Hepatocyte (in vitro differentiated cells): ENCODE results near the gene TANC1. TPM values are rescaled to one million over a fixed set of nuclear protein-coding genes. Genes with fewer than 3 reads are reported as not detected.

ENCODE experiments used
- DNase-seq: peaks from one replicate; pipeline ENCODE4 v3.0.0-alpha.2; 2016; ENCODE audit warnings: low spot score
- H2AFZ ChIP-seq: fragments of 200-600 bp; sonication (generic); 2 replicates; pipeline ENCODE4 v1.6.0; 2016; ENCODE audit warnings: antibody characterized with exemption, mild to moderate bottlenecking
- H3K27ac ChIP-seq: fragments of 200-600 bp; sonication (generic); 2 replicates; pipeline ENCODE4 v1.5.1; 2016; ENCODE audit warnings: mild to moderate bottlenecking
- H3K27me3 ChIP-seq: fragments of 200-600 bp; sonication (generic); 2 replicates; pipeline ENCODE4 v1.6.1; 2016
- H3K36me3 ChIP-seq: fragments of 200-600 bp; sonication (generic); replicated peaks from 2 replicates; pipeline ENCODE4 v1.5.1; 2016; ENCODE audit warnings: low read depth; ENCODE audit not compliant: insufficient read depth
- H3K4me1 ChIP-seq: fragments of 200-600 bp; sonication (generic); 2 replicates; pipeline ENCODE4 v1.5.1; 2016; ENCODE audit warnings: mild to moderate bottlenecking, moderate library complexity; ENCODE audit not compliant: insufficient read depth
- H3K4me2 ChIP-seq: fragments of 200-600 bp; sonication (generic); 2 replicates; pipeline ENCODE4 v1.6.0; 2016
- H3K4me3 ChIP-seq: fragments of 200-600 bp; sonication (generic); 2 replicates; pipeline ENCODE4 v1.5.1; 2016; ENCODE audit warnings: mild to moderate bottlenecking
- H3K79me2 ChIP-seq: fragments of 200-600 bp; sonication (generic); 2 replicates; pipeline ENCODE4 v1.6.0; 2017; ENCODE audit warnings: mild to moderate bottlenecking
- H3K9me2 ChIP-seq: fragments of 200-600 bp; sonication (generic); replicated peaks from 2 replicates; pipeline ENCODE4 v1.6.0; 2017; ENCODE audit warnings: mild to moderate bottlenecking; ENCODE audit not compliant: insufficient read depth
- H3K9me3 ChIP-seq: fragments of 200-600 bp; sonication (generic); 2 replicates; pipeline ENCODE4 v1.5.1; 2016; ENCODE audit warnings: low read depth, mild to moderate bottlenecking
- H4K20me1 ChIP-seq: fragments of 200-600 bp; sonication (generic); 2 replicates; pipeline ENCODE4 v1.6.0; 2016; ENCODE audit warnings: mild to moderate bottlenecking; ENCODE audit not compliant: insufficient read depth, poor library complexity, severe bottlenecking
- EZH2 ChIP-seq: fragments of 200-600 bp; sonication (generic); IDR thresholded peaks from 2 replicates; pipeline ENCODE4 v1.6.1; 2016; ENCODE audit warnings: antibody characterized with exemption, mild to moderate bottlenecking, borderline replicate concordance
- EZH2phosphoT487 ChIP-seq: fragments of 200-600 bp; sonication (generic); IDR thresholded peaks from one replicate; pipeline ENCODE4 v1.6.1; 2018; ENCODE audit warnings: antibody characterized with exemption, mild to moderate bottlenecking, low read depth, moderate library complexity; ENCODE audit not compliant: unreplicated experiment, severe bottlenecking
- WGBS: methylation state at CpG from one replicate; pipeline ENCODE4 v1.1.6; 2016; ENCODE audit warnings: low lambda C conversion rate; ENCODE audit errors: missing lambda C conversion rate; 5-methylcytosine and 5-hydroxymethylcytosine counted together
- polyA plus RNA-seq: library from polyadenylated mRNA; unstranded; fragments of >200 nt; fragmentation: Nextera tagmentation; extraction: Ambion mirVana; gene quantifications from 2 replicates; pipeline ENCODE4 v1.2.1, GENCODE V29; 2016
- total RNA-seq: library from RNA; depleted of rRNA; stranded (reverse); fragments of >200 nt; gene quantifications from 2 replicates; pipeline ENCODE4 v1.2.3, GENCODE V29; 2014
- TF ChIP-seq, protein P1 (sequence below): fragments of 200-600 bp; sonication (generic); IDR thresholded peaks from 2 replicates; pipeline ENCODE4 v1.5.1; 2016; ENCODE audit warnings: antibody characterized with exemption, mild to moderate bottlenecking; ENCODE audit not compliant: poor library complexity

The TANC1 gene
- total and polyA plus RNA-seq, 2 experiments from 2014 or later = 8.3 to 18.5 TPM

DNA sequence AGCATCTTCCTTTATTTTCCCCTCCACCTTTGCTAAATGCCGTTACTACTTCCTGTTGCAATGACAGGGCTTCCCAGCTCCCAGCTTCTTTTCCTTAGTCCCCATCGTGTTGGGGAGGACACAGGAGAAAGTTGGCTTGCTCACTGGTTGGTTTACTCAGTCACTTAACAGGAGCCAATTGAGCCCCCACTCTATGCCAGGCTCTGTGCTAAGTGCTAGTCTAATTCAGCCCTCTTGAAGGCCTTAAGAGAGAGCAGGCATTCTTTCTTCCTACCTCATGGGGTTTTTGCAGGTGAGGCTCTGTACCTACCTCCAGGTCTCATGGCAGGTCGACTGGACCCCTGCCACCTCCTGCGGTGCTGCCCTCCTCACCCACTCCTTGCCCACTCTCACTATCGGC is 20.1 kb downstream of the TANC1 start:
- no peak for DNase-seq
- H3K36me3 ChIP-seq = no peaks in the 10 kb centered on the region
- H3K4me3 ChIP-seq = no peak overlapping the region
- H3K4me2 ChIP-seq = no peak overlapping the region
- no peaks in the 10 kb centered on the region for H3K27me3 ChIP-seq
- peaks cover 98% of the 10 kb centered on the region for H3K79me2 ChIP-seq
- WGBS = 82% methylated on average over 5 of the region's 5 CpGs
- H3K4me1 ChIP-seq = peaks cover 12% of the 10 kb centered on the region
- H4K20me1 ChIP-seq = peaks cover 67% of the 10 kb centered on the region
- H3K27ac ChIP-seq = no peak overlapping the region
- H2AFZ ChIP-seq = no peak overlapping the region
- TF ChIP-seq, protein P1, sequence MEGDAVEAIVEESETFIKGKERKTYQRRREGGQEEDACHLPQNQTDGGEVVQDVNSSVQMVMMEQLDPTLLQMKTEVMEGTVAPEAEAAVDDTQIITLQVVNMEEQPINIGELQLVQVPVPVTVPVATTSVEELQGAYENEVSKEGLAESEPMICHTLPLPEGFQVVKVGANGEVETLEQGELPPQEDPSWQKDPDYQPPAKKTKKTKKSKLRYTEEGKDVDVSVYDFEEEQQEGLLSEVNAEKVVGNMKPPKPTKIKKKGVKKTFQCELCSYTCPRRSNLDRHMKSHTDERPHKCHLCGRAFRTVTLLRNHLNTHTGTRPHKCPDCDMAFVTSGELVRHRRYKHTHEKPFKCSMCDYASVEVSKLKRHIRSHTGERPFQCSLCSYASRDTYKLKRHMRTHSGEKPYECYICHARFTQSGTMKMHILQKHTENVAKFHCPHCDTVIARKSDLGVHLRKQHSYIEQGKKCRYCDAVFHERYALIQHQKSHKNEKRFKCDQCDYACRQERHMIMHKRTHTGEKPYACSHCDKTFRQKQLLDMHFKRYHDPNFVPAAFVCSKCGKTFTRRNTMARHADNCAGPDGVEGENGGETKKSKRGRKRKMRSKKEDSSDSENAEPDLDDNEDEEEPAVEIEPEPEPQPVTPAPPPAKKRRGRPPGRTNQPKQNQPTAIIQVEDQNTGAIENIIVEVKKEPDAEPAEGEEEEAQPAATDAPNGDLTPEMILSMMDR = no peak
- TF ChIP-seq EZH2phosphoT487 (no peak), EZH2 (no peak)
- no peaks in the 10 kb centered on the region for H3K9me3 ChIP-seq
- H3K9me2 ChIP-seq = no peaks in the 10 kb centered on the region

DNA sequence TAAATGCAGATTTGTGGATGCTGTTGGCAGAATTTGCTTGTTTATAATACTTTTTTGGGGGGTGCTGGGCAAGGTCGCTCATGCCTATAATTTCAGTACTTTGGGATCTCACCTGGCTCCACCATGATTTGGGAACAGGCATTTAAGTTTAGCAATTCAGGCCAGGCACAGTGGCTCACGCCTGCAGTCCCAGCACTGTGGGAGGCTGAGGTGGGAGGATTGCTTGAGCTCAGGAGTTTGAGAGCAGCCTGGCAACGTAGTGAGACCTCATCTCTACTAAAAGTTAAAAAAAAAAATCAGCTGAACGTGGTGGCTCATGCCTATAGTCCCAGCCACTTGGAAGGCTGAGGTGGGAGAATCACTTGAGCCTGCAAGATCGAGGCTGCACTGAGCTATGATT is 20.7 kb downstream of the TANC1 start:
- H3K4me3 ChIP-seq = no peak overlapping the region
- no peak for TF ChIP-seq EZH2
- TF ChIP-seq, protein P1 = no peak
- no peak for TF ChIP-seq EZH2phosphoT487
- DNase-seq = no peak
- H3K36me3 ChIP-seq = no peaks in the 10 kb centered on the region
- H3K4me2 ChIP-seq = no peak overlapping the region
- H3K27ac ChIP-seq = no peak overlapping the region
- 89% methylated on average over 5 of the region's 5 CpGs for WGBS
- H3K79me2 ChIP-seq = peaks cover 98% of the 10 kb centered on the region
- H3K9me3 ChIP-seq = no peaks in the 10 kb centered on the region
- H3K4me1 ChIP-seq = peaks cover 17% of the 10 kb centered on the region
- peaks cover 71% of the 10 kb centered on the region for H4K20me1 ChIP-seq
- no peak overlapping the region for H2AFZ ChIP-seq
- H3K9me2 ChIP-seq = no peaks in the 10 kb centered on the region
- H3K27me3 ChIP-seq = no peaks in the 10 kb centered on the region

DNA sequence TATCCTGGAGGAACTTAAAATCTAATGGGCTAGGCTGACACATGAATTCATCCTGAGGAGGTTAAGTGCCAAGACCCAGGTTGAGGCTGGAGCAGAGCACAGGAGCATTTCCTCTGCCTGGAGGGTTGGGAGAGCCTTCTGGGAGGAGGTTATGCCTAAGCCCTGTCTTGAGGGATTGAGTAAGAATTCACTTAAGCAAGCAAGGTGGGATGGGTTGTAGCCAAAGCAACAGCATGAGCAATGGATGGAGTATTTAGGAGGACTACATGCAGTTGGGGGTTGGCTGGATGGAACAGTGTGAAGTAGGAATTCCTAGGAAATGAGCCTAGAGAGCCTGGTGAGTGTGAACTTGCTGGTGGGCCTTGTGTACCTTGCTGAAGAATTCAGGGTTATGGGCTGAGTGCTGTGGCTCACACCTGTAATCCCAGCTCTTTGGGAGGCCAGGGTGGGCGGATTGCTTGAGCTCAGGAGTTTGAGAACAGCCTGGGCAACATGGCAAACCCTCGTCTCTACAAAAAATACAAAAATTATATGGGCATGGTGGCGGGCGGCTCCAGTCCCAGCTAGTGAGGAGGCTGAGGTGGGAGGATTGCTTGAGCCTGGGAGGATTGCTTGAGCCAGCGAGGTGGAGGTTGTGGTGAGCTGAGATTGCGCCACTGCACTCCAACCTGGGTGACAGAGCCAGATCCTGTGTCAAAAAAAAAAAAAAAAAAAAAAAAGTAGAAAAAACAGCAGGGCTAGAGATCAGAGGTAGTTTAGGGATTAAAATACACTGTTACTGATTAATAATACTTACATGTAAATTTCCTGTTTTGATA is 22.2 kb downstream of the TANC1 start:
- H2AFZ ChIP-seq = no peak overlapping the region
- TF ChIP-seq, protein P1 = no peak
- TF ChIP-seq EZH2phosphoT487 = no peak
- TF ChIP-seq EZH2 = no peak
- H3K36me3 ChIP-seq = no peaks in the 10 kb centered on the region
- DNase-seq = no peak
- WGBS = 98% methylated on average over 6 of the region's 6 CpGs
- H3K27ac ChIP-seq = no peak overlapping the region
- peaks cover 19% of the 10 kb centered on the region for H3K4me1 ChIP-seq
- no peak overlapping the region for H3K4me2 ChIP-seq
- H3K79me2 ChIP-seq = peaks cover 88% of the 10 kb centered on the region
- no peak overlapping the region for H3K4me3 ChIP-seq
- H3K9me3 ChIP-seq = no peaks in the 10 kb centered on the region
- no peaks in the 10 kb centered on the region for H3K27me3 ChIP-seq
- H4K20me1 ChIP-seq = peaks cover 62% of the 10 kb centered on the region
- no peaks in the 10 kb centered on the region for H3K9me2 ChIP-seq
